Hematopoietic multipotent progenitor cell (in vitro differentiated cells): ENCODE data around the gene PUSL1. TPM values are rescaled to one million over a fixed set of nuclear protein-coding genes. Genes with fewer than 3 reads are reported as not detected.

Experiments
- DNase-seq, 3 donors: peaks; one replicate each; pipeline ENCODE4 v3.0.0-alpha.2; 2011 to 2015; ENCODE audit warnings: low read depth in 2 of 3, low spot score in 2 of 3
- total RNA-seq: library from RNA; depleted of rRNA; stranded (reverse); fragments of >200 nt; gene quantifications from one replicate; pipeline ENCODE4 v1.2.3, GENCODE V29; 2012

The PUSL1 gene, protein sequence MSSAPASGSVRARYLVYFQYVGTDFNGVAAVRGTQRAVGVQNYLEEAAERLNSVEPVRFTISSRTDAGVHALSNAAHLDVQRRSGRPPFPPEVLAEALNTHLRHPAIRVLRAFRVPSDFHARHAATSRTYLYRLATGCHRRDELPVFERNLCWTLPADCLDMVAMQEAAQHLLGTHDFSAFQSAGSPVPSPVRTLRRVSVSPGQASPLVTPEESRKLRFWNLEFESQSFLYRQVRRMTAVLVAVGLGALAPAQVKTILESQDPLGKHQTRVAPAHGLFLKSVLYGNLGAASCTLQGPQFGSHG
- 19.4 TPM for total RNA-seq

DNA sequence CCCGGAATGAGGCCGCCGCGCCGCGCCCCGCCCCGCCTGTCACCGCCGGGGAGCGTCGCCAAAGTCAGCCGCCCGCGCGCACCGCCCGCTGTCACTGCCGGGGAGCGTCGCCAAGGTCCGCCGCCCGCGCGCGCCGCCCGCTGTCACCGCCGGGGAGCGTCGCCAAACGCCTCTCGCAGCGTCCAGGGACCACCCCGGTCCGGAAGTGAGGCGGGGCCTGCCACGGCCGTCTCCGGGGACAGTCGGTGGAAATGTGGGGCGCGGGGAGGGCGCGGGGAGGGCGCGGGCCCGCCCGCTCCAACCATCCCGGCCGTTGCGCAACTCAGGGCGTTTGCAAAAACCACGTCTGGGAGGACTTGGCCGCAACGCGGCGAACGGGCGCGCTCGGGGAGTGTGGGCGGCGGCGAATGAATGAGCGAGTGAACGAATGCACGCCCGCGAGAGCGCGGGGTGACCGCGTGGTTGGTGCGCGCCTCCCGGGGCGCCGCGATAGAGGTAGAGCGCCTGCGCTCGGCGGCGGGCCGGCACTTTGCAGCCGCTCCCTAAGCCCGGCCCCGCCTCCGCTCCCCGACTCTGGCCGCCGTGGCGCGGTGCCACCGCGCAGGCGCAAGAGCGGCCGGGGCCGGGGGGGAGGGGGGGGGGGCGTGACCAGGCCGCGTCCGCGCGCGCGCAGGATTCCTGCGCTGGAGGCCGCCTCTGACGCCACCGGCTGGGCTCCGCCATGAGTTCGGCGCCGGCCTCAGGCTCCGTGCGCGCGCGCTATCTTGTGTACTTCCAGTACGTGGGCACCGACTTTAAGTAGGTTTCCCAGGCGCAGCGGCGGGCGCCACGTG is at the start of gene PUSL1, which contains the start of gene ACAP3:
PUSL1 (plus strand) TSS at position 675 of the 833 bp plus-strand sequence; CDS start at position 722, 47 bp downstream.
ACAP3 (minus strand) TSS at position 8 of the 833 bp plus-strand sequence. CDS start 115 bp downstream, outside the sequence.
- peak; percentile 85 to 92 (median 90) for DNase-seq

DNA sequence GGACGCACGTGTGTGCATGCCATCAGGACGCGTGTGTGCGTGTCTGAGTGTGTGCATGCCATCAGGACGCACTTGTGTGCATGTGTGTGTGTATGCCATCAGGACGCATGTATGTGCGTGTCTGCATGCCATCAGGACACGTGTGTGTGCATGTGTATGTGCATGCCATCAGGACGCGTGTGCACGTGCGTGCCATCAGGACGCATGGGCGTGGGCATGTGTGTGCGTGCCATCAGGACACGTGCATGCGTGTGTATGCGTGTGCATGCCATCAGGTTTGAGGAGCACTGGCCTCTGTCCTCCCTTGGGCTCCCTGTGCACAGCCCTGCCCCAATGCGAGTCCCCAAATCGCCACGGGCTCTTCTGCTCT is 49.3 kb upstream of the PUSL1 start:
- DNase-seq, result no peak

DNA sequence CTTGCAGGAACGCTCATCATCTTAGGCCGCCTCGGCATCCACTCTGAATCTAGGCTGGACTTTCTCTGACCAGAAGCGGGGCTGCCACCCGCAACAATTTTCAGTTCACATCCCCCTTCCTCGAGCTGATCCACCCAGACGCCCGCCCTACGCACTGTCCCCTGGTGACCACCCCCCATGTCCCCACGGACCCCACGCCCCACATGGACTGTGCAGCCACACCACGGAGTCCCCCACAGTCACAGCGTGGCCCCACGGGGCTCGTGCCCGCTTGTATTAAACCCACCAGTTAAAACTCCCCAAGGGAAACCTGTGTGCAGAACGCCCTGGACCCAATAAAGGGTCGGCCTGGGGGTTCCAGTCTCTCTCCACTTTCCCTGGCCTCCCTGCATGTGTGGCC is 48.9 kb upstream of the PUSL1 start:
- DNase-seq, result no peak

DNA sequence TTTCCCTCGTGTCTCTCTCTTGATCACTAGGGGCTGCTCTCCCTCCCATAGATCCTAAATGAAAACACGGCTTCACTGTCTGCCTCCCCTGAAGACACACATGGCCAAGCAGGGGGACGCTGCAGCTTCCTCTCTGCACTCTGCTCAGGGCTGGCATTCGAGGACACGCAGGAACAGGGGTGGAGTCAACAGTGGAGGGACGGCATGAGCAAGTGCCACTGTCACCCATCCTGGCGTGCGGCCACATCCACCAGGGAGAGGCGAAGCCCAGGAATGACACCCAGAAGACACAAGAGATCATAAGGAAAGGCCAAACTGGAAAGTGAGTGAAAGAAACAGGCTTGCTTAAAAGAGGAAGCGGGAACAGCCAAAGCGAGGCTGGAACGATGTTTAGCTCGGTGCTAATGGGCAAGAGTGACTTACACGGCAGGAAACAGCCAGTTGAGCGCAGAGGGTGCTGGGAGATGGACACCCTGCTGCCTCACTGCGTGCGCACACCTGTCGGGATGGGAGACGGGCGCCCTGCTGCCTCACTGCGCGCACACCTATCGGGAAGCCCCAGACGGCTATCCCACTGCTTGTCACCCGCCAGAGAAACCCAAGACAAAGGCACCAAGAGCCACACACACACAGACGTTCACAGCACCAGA is 48.3 kb upstream of the PUSL1 start:
- no peak for DNase-seq

DNA sequence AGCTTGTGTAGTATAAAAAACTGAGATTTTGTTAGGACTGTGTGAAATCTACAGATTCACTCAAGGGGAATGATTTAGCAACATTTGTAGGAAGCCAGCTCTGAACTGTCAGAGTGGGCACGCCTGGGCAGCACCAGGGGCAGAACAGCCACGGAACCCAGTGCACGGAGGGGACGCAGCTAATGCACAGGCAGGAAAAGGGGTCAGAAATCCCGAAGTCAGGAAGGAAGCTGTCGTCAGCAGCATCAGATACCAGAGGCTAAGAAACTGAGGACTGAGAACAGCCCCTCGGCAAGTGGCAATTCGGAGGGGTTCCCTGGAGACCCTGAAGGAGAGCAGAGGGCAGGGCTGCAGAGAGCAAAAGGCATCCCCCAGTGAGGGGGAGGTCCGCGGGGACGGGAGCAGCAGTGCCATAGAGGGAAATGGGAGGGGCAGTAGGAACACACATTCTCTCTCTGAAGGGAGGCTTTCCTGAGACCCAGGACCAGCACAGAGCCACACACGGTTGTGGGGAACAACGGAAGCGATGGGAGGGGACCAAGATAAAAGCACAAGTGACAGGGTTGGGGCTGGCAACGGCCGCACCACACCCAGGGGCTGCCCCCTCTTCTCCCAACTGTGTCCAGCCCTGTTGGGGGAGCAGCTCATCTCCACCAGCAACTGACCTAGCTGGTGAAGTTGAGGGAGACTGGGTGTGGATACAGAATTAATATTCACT is 47.4 kb upstream of the PUSL1 start:
- DNase-seq, result no peak

DNA sequence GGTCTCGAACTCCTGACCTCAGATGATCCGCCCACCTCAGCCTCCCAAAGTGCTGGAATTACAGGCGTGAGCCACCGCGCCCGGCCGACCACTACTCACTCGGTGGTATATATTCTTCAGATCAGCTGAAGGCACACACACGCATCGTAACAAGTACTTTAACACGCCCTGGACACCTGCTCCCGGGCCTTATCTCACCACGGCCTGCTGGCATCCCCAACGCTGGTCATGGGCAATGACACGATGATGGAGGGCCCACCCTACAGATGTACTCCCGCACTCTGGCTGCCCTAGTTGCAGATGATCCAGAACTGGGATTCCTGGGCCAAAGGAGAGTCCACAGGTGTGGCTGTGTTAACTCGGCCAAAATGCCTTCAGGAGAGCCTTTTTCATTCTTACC is 46.3 kb upstream of the PUSL1 start:
- DNase-seq, result no peak

DNA sequence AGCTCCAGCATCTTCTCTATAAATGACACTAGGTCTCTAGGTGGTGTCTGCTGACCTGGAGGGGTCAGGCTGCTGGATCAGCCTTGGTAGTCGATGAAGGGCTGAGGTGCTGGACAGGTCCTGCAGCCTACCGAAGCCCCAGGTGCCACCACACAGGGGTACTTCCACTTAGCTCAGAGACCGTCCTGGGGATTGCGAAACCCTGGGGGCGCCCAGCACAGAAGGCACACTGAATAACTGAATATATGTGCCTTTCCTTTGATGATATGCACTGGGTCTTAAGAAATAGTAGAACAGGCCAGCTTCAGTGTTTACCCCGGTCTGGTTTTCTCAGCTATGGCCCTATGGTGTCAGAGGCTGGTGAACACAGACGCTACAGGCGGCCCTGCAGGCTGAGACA is 45.6 kb upstream of the PUSL1 start:
- DNase-seq, result no peak

DNA sequence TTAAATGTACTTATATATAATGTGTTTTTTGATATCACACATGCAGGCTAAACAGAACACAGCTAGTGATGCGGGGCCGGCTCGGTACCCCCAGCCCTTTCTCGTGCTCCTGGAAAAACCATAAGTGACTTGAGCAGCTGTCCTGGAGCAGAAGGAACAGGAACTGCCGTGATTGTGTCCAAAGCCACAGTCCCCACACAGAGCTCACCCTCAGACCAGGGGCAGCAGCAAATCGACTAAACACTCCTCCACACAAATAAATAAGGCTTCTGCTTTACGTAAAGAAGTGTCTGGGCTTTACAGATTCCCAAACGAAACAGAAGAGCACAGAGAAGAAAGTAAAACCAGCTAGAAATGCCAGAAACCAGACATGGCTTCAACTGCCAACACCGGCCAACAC is 44.4 kb upstream of the PUSL1 start:
- no peak for DNase-seq

DNA sequence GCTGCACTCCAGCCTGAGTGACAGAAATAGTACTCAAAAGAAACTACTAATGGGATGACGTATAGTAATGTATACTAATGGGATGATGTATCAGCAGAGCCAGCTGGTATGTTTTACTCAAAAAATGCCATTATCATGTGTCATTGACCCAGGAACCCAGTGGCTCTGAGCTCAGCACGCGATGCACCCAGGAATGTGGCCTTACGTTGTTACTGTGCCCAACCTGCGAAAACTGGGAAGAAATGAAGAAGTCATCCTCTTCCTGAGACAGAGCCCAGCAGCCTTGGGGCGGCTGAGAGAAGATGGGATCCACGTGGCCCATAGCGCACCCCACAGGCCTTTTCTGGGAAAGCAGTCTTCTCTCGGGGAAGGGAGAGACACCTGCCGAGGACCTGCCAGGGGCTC is 43.5 kb upstream of the PUSL1 start:
- no peak for DNase-seq

DNA sequence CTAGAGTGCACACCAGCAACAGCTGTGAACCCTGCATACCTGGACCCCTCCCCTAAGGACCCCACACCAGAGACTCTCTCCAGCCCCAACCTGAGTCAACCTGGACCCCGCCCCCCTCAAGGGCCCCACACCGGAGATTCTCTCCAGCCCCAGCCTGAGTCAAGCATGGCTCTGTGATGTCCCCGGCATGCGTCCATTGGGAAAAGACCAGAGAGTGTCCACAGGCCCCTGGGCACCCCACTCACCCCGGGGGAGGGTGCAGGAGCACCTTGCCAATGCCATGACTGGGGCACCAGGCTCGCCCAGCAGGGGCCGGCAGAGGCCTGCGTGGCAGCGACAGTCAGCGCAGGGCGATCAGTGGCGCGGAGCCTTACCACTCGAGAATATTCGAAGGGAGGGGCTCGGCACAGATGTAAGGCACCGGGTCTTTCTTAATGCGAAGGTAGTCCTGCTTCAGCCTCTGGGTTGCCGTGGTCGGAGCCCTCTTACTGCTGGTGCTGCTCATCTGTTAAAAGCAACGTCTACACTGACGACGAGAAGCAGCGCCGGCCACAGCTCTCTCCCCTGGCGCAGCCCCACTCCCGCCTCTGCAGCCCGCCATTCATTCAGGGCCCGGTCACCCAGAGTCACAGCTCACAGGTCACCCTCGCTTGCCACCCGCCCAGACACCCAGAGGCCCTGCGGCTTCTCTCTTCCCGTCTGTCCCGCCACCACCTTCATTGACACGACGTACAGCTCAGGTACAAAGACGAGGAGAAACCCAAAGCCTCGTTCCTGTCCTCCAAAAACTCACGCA is 40.7 kb upstream of the PUSL1 start:
- no peak for DNase-seq

DNA sequence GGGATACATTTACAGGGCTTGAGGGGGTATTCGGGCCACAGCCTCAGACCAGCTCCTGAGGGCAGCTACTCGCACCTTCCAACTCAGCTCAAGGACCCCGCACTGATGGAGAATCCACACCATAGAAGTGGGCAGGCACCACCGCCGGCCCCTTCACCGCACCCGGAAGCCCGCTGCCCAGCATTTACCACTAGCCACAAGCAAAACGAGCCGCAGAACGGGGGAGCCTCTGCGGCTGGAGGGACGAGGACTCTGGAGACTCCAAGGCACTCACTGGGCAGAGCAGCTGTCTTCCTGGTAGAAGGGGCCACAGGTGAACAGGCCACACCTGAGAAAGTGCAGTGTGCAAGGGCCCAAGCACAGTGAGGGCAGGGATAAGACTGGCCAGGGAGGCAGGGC is 40.1 kb upstream of the PUSL1 start:
- no peak for DNase-seq

DNA sequence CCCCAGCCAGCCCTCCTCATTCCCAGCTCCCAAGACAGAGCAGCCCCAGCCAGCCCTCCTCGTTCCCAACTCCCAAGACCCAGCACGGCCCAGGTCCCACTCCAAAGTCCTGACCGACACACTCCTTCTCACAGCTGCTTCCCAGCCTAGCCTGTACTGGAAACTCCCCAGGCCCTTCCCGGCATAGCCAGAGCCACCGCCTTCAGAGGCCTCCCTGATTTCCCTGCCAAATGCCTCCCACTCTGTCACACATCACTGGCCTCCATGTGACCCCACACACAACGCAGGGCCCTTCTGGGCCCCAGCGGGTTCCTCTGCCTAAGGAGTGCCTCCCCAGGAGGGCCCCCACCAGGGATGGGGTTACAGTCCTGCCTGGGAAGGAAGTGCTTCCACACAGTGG is 37.6 kb upstream of the PUSL1 start:
- no peak for DNase-seq

DNA sequence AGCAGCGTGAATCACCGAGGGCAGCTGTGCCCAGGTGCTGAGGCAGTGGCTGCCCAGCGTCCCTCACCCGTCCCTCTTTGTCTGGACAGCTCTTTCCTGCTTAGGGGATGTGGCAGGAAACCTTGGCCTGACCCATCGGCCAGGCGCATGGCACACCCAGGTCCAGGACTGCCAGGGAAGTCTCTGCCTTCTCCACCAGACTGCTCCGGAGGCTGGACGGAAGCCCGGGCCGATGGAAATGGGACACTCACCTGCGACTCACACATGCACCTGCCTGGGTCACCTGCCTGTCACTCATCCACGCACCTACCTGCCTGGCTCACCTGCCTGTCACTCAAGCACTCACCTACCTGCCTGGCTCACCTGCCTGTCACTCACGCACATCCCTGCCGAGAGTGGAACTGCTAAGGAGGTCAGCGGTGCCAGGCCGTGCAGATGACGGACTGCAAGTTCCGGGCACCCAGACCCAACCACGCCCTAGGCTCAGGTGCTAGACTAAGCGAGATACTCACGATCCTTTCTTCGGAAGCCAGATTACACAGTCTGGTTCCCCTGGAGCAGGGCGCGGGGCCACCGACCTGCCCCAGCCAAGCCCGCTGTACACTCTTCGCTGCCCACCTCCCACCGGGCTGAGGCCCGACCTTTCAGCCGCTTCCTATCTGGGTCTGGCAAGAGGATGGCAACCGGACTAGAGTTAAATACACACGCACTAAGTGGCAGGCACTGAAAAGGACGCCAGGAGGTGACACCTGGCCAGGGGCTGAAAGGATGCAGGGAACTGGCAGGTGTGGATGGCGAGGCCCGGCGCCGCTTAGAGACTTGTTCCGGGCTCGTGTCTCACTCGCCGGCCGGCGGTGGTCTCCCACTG is 35.8 kb upstream of the PUSL1 start:
- peak in 1 of 3 donors; percentile 13 for DNase-seq

DNA sequence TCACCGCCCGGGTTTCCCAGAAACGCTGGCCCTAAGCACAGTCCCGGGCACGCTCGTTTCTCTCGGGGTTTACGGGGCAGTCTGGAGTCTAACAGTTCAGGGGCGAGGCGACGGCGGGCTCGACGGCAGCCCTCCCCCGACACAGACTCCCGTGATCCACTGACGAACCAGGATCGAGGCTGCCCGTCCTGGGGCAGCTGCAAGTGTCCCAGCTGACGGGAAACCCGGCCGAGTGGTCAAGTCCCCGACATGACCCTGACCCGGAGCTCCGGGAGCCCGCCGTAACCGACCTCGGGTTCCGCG is 35.2 kb upstream of the PUSL1 start:
- no peak for DNase-seq

DNA sequence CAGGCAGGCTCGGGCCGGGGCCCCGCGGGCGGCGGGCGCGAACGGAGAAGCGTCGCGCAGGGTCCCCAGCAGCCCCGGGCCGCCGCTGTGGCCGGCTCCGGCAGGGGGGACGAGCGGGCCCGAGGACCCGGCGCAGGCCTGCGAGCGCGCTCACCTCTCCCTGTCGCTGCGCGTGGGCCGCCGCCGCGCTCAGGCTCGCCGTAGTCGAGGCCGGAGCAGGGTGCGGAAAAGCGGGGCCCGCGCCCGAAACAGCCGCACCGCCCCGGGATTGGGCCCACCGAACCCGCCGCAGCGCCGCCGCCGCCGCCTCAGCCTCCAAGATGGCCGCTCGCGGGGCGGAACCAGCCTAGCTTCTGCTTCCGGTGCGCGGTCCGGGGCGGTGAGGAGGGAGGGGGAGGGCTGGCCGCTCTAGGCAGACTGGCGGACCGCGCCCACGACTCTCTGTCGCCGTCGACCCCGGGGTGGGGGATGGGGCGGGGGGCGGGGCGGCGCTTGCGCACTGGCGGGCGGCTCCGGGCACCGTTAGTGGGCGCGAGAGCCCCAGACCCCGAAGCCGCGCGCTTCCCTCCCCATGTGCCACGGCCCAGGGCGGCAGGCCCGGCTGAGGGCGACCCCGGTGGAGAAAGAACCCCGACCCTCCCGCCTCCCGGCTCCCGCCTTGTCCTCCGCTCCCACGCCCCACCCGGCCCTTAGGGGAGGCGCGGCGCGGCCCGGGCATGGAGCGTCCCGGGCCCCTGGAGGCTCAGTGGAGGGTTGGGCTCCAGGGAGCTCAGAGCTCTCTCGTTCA is 34.7 kb upstream of the PUSL1 start, which contains the start of gene UBE2J2:
UBE2J2 (minus strand) TSS at position 343 of the 787 bp plus-strand sequence. CDS start 5,862 bp downstream, outside the sequence.
- DNase-seq, result peak; percentile 76 to 92 (median 91)

DNA sequence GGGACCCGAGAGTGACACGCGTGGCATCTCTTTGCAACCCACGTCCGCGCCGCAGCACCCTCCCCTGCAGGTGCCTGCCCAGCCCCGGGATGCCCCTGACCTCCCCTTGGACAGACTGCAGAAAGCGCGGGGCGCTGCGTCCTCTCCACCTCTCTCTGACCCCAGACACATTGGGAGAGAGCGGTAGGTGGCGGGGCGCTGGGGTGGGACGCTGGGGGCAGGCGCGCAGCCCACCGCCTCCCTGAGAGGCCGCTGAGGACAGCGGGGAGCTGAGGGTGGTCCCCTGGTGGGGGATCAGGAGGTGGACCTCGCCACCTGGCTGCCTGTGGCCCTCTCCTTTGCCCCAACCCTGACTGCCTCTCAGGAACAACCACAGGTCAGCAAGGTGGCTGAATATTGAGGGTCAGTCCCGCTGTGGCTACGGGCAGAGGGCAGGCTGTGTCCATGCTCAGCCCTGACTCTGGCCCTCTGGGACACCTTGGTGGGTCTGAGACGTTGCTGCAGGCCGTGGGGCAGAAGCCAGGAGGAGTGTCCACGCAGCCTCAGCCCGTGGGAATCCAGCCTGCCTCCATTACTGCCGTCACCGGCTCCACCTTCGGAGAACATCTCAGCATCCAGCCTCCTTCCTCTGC is 34.0 kb upstream of the PUSL1 start:
- DNase-seq, result no peak

DNA sequence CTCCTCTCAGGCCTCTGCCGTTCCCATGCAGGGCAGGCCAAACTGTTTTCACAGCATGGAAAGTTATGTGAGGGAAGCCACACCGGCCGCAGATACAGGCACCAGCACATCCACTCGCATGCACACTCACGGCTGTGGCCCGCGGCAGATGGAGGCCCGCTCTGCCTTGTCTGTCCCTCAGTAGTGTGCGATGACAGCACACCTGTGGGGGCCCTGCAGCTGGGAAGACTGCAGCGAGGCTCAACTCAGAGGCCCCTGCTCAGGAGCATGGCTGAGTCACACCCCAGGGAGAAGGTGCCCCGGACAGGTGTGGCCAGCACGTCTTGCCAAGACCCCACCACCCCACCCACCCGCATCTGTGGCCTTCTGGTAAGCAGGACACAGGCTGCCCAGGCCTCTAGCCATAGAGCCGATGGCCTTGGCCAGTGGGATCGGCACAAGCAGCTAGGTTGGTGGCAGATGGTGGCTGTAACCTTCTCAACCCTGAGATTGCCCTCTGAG is 33.4 kb upstream of the PUSL1 start:
- no peak for DNase-seq

DNA sequence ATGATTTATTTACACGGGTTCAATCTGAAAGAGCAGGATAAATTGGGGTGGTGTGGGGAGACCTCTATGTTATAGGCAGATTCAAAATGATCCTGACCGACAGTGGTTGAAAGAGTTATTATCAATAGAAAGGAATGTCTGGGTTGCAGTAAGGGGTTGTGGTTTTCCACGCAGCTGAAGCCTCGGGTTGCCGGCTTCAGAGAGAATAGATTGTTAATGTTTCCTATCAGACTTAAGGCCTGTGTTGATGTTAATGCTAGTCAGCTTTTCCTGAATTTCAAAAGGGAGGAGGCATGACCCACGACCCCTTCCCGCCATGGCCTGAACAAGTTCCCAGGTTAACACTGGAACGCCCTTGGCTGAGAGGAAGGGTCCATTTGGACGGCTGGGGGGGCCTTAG is 32.6 kb upstream of the PUSL1 start:
- DNase-seq, result no peak
